SH-SY5Y (cell line): ENCODE results near the gene DZANK1.

Experiments used
- GATA2 ChIP-seq: IDR thresholded peaks from 2 replicates; pipeline ENCODE4 v1.6.1; 2011; ENCODE audit warnings: mild to moderate bottlenecking, low read depth, low read length
- GATA3 ChIP-seq: IDR thresholded peaks from 2 replicates; pipeline ENCODE4 v1.6.1; 2011; ENCODE audit warnings: low read depth, mild to moderate bottlenecking, low read length, moderate library complexity

DZANK1 gene

GRCh38 chr20:18477821-18478220 lies 11.0 kb upstream of the DZANK1 start:
- no peak for TF ChIP-seq GATA3

GRCh38 chr20:18477218-18477617 lies 10.4 kb upstream of the DZANK1 start:
- no peak for TF ChIP-seq GATA2
- TF ChIP-seq GATA3: no peak

GRCh38 chr20:18466574-18466893 lies 296 bp downstream of the DZANK1 start:
- no peak for TF ChIP-seq GATA2
- no peak for TF ChIP-seq GATA3

GRCh38 chr20:18465536-18466200 lies 1.2 kb downstream of the DZANK1 start:
- no peak for TF ChIP-seq GATA2

- TF ChIP-seq GATA2: no peak
- TF ChIP-seq GATA3: no peak
These were observed 10.2 kb downstream of the DZANK1 start for GRCh38 chr20:18456600-18456999.

GRCh38 chr20:18443886-18444285 lies 22.9 kb downstream of the DZANK1 start:
- TF ChIP-seq GATA2 (no peak), GATA3 (no peak)

GRCh38 chr20:18440403-18440802 lies 26.4 kb downstream of the DZANK1 start:
- TF ChIP-seq GATA2: no peak
- TF ChIP-seq GATA3: no peak

- TF ChIP-seq GATA2 (no peak), GATA3 (no peak)
These were observed 30.0 kb downstream of the DZANK1 start for GRCh38 chr20:18436847-18437246.

- TF ChIP-seq GATA2 (no peak), GATA3 (no peak)
These were observed 35.6 kb downstream of the DZANK1 start for GRCh38 chr20:18431206-18431605.

GRCh38 chr20:18430172-18430826 lies 36.5 kb downstream of the DZANK1 start:
- TF ChIP-seq GATA3 (no peak), GATA2 (no peak)

- no peak for TF ChIP-seq GATA3
- TF ChIP-seq GATA2: no peak
These were observed 38.2 kb downstream of the DZANK1 start for GRCh38 chr20:18428490-18429173.

GRCh38 chr20:18427214-18427613 lies 39.6 kb downstream of the DZANK1 start:
- TF ChIP-seq GATA3: no peak
- TF ChIP-seq GATA2: no peak

- TF ChIP-seq GATA2 (no peak), GATA3 (no peak)
These were observed 45.2 kb downstream of the DZANK1 start for GRCh38 chr20:18421608-18422007.

- TF ChIP-seq GATA2 (no peak), GATA3 (no peak)
These were observed 50.3 kb downstream of the DZANK1 start for GRCh38 chr20:18416486-18416885.

- no peak for TF ChIP-seq GATA3
- no peak for TF ChIP-seq GATA2
These were observed 52.7 kb downstream of the DZANK1 start for GRCh38 chr20:18414140-18414539.

- TF ChIP-seq GATA2 (no peak), GATA3 (no peak)
These were observed 54.5 kb downstream of the DZANK1 start for GRCh38 chr20:18412221-18412901.
